ENCODE results near the gene ETNK2.

Gene ETNK2

GRCh38 chr1:204154568-204155255 is 2.9 kb upstream of the ETNK2 start:
- Histone ChIP-seq H3K9me3 (ENCODE audit: insufficient read depth, low read depth, low read length) (no peaks in the 10 kb centered on the region), H3K4me3 (ENCODE audit: low read length) (no peak overlapping the region), H3K9ac (ENCODE audit: low read depth, low read length) (no peak overlapping the region), H3K27me3 (ENCODE audit: insufficient read depth, low read length) (peaks cover 19% of the 10 kb centered on the region), H3K36me3 (ENCODE audit: insufficient read depth, low read length) (no peaks in the 10 kb centered on the region), H3K27ac (ENCODE audit: low read depth, low read length) (no peak overlapping the region), H3K4me1 (ENCODE audit: insufficient read depth, low read length) (peaks cover 6% of the 10 kb centered on the region; the same call in 1 of the 2 replicates)
- WGBS, result 94% methylated on average over 15 of the region's 15 CpGs

- Histone ChIP-seq H3K4me1 (ENCODE audit: insufficient read depth, low read length) (peaks cover 8% of the 10 kb centered on the region; the same call in 1 of the 2 replicates), H3K4me3 (ENCODE audit: low read length) (no peak overlapping the region), H3K36me3 (ENCODE audit: insufficient read depth, low read length) (no peaks in the 10 kb centered on the region), H3K27ac (ENCODE audit: low read depth, low read length) (no peak overlapping the region), H3K9me3 (ENCODE audit: insufficient read depth, low read depth, low read length) (no peaks in the 10 kb centered on the region), H3K27me3 (ENCODE audit: insufficient read depth, low read length) (peaks cover 19% of the 10 kb centered on the region), H3K9ac (ENCODE audit: low read depth, low read length) (no peak overlapping the region)
- 92% methylated on average over 5 of the region's 5 CpGs for WGBS
Observed at GRCh38 chr1:204153667-204154066, 1.8 kb upstream of the ETNK2 start.

DNA sequence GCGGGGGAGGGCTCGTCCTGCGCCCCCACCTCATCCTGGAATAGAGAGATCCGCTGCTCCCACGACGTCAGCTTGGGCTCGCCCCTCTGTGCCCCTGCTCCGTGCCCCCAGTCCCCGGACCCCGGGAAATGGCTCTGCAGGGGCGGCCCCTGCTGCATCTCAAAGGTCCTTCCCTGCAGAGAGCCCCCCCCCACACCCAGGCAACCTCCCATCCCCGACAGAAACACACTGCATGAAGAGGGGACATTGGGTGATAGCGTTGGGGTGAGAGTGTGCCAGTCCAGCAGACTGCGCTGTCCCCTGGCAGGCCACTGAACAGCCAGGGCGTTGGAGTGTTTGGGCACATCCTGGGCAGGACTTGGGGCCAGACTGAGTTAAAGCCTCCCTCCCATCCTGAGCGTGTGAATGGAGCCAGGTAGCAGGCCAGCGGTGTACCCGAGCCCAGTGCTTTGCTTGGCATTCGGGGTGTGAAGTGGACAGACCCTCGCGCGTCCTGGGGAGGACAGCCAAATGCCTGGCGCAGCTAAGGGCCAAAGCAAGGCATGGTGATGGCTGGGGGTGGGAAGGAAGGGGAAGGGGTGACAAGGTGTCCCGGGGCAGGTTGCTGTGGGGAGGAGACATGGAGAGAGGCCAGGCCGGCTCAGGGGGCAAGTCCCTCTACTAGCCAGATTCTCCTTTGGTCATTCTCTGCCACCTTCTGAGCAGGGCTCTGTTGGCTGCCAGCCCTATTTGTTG is 633 bp upstream of the ETNK2 start:
- Histone ChIP-seq H3K27ac (ENCODE audit: low read depth, low read length) (no peak overlapping the region), H3K9me3 (ENCODE audit: insufficient read depth, low read depth, low read length) (no peaks in the 10 kb centered on the region), H3K9ac (ENCODE audit: low read depth, low read length) (peak overlapping the region; percentile 38), H3K27me3 (ENCODE audit: insufficient read depth, low read length) (peaks cover 19% of the 10 kb centered on the region), H3K4me1 (ENCODE audit: insufficient read depth, low read length) (peaks cover 19% of the 10 kb centered on the region), H3K36me3 (ENCODE audit: insufficient read depth, low read length) (no peaks in the 10 kb centered on the region), H3K4me3 (ENCODE audit: low read length) (peak overlapping the region; percentile 73)
- WGBS, result 39% methylated on average over 25 of the region's 25 CpGs

DNA sequence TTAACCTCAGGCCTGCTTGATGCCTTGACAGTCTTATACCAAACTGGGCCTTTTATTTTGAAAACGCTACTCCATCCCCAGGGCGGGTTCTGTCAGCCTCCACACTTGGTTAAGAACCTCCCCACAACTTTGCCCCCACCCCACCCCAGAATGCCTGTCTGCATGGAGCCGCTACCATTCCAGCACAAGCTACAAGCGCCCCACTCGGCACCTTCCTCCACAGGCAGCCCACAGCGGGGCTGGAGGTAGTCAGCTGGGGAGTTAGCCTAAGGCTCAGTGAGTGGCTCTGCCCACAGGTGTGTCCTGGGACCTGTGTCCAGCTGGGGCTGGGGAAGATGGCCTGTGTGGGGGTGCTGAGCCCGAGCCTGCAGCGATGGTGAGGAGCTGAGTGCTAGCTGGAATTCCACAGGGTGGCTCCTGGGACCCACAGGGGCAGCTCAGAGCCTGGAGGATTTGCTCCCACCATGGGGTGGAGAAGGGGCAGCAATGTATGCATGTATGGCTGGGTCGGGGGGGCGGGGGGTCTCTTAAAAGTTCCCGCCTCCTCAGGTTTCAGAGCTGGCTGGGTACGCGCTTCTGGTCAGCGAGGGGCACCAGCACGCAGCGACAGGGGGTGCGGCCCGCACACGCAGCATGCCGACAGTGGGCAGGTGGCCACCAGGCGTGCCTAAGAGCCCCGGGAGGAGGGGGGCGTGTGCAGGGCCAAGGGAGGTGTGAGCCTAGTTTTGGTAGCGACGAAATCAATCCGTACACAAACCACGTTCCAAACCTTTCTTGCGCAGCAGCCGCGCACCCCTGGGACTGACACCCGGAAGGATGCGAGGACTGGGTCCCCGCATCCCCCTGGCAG is 917 bp downstream of the ETNK2 start:
- no peaks in the 10 kb centered on the region for H3K36me3 ChIP-seq (ENCODE audit: insufficient read depth, low read length)
- peak overlapping the region; percentile 73 for H3K4me3 ChIP-seq (ENCODE audit: low read length)
- WGBS, result 11% methylated on average over 32 of the region's 33 CpGs
- no peak overlapping the region; the same call in 1 of the 2 replicates for H3K27ac ChIP-seq (ENCODE audit: low read depth, low read length)
- peaks cover 19% of the 10 kb centered on the region for H3K27me3 ChIP-seq (ENCODE audit: insufficient read depth, low read length)
- H3K9me3 ChIP-seq (ENCODE audit: insufficient read depth, low read depth, low read length), result no peaks in the 10 kb centered on the region
- peaks cover 27% of the 10 kb centered on the region for H3K4me1 ChIP-seq (ENCODE audit: insufficient read depth, low read length)
- H3K9ac ChIP-seq (ENCODE audit: low read depth, low read length), result peak overlapping the region; percentile 49; the same call in 1 of the 2 replicates

- H3K36me3 ChIP-seq (ENCODE audit: insufficient read depth, low read length), result no peaks in the 10 kb centered on the region
- 90% methylated on average over 13 of the region's 16 CpGs for WGBS
- H3K27ac ChIP-seq (ENCODE audit: low read depth, low read length), result no peak overlapping the region
- no peaks in the 10 kb centered on the region for H3K9me3 ChIP-seq (ENCODE audit: insufficient read depth, low read depth, low read length)
- H3K4me3 ChIP-seq (ENCODE audit: low read length), result no peak overlapping the region
- peaks cover 19% of the 10 kb centered on the region for H3K27me3 ChIP-seq (ENCODE audit: insufficient read depth, low read length)
- peaks cover 27% of the 10 kb centered on the region for H3K4me1 ChIP-seq (ENCODE audit: insufficient read depth, low read length)
- H3K9ac ChIP-seq (ENCODE audit: low read depth, low read length), result no peak overlapping the region
Observed at GRCh38 chr1:204149635-204150565, 1.9 kb downstream of the ETNK2 start.

DNA sequence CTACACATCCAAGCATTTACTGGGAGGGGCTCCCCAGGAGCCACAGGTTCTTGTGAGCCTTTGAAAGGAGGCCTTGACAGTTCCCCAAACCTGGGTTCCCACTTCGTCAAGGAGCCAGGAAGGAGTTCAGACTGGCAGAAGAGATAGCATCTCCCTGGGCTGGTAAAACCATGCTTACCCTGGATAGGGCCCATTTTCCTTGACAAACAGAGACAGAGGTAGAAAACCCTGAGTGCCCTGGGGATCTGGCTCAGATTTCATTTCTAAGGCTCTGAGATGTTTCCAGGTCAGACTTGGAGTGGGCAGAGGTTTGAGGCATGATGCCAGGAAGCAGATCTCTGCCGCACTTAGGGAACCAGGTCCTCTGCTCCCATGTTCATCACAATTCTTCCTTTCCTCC is 2.7 kb downstream of the ETNK2 start:
- H3K4me1 ChIP-seq (ENCODE audit: insufficient read depth, low read length), result peaks cover 27% of the 10 kb centered on the region
- H3K4me3 ChIP-seq (ENCODE audit: low read length), result no peak overlapping the region
- H3K36me3 ChIP-seq (ENCODE audit: insufficient read depth, low read length), result no peaks in the 10 kb centered on the region
- 95% methylated on average over 2 of the region's 2 CpGs for WGBS
- H3K27ac ChIP-seq (ENCODE audit: low read depth, low read length), result no peak overlapping the region
- peaks cover 19% of the 10 kb centered on the region for H3K27me3 ChIP-seq (ENCODE audit: insufficient read depth, low read length)
- H3K9me3 ChIP-seq (ENCODE audit: insufficient read depth, low read depth, low read length), result no peaks in the 10 kb centered on the region
- no peak overlapping the region for H3K9ac ChIP-seq (ENCODE audit: low read depth, low read length)

- H3K36me3 ChIP-seq (ENCODE audit: insufficient read depth, low read length), result no peaks in the 10 kb centered on the region
- 43% methylated on average over 13 of the region's 13 CpGs for WGBS
- peak overlapping the region; percentile 92 for H3K27ac ChIP-seq (ENCODE audit: low read depth, low read length)
- H3K9me3 ChIP-seq (ENCODE audit: insufficient read depth, low read depth, low read length), result no peaks in the 10 kb centered on the region
- peak overlapping the region; percentile 52; the same call in 1 of the 2 replicates for H3K9ac ChIP-seq (ENCODE audit: low read depth, low read length)
- H3K27me3 ChIP-seq (ENCODE audit: insufficient read depth, low read length), result peaks cover 15% of the 10 kb centered on the region
- H3K4me1 ChIP-seq (ENCODE audit: insufficient read depth, low read length), result peaks cover 25% of the 10 kb centered on the region
- H3K4me3 ChIP-seq (ENCODE audit: low read length), result peak overlapping the region; percentile 13; the same call in 1 of the 2 replicates
Observed at GRCh38 chr1:204147406-204148383, 4.1 kb downstream of the ETNK2 start.

DNA sequence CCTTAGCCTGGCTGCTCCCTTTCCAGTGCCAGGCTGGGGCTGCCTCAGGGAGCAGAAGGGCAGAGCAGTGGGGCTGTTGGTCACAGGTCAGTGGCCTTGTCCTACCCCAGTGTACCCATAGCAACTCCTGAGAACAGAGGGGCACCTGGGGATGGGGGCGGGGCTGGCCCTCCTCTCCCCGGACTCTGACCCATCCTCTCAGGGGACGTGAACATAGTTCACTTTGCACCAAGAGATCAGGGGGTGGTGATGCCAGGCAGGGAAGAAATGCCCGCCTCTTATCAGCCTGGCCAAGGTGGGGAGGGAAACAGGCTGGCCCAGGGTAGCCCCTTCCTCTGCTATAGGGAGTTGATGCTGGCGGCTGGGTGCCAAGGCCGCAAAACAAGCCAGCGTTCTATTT is 4.9 kb downstream of the ETNK2 start:
- Histone ChIP-seq H3K27ac (ENCODE audit: low read depth, low read length) (peak overlapping the region; percentile 92; the same call in 1 of the 2 replicates), H3K4me1 (ENCODE audit: insufficient read depth, low read length) (peaks cover 22% of the 10 kb centered on the region), H3K4me3 (ENCODE audit: low read length) (peak overlapping the region; percentile 9; the same call in 1 of the 2 replicates), H3K36me3 (ENCODE audit: insufficient read depth, low read length) (no peaks in the 10 kb centered on the region), H3K9ac (ENCODE audit: low read depth, low read length) (no peak overlapping the region), H3K9me3 (ENCODE audit: insufficient read depth, low read depth, low read length) (no peaks in the 10 kb centered on the region), H3K27me3 (ENCODE audit: insufficient read depth, low read length) (peaks cover 12% of the 10 kb centered on the region)
- WGBS, result 78% methylated on average over 7 of the region's 7 CpGs

- H3K9me3 ChIP-seq (ENCODE audit: insufficient read depth, low read depth, low read length), result no peaks in the 10 kb centered on the region
- H3K27me3 ChIP-seq (ENCODE audit: insufficient read depth, low read length), result peaks cover 7% of the 10 kb centered on the region
- H3K4me3 ChIP-seq (ENCODE audit: low read length), result no peak overlapping the region
- 94% methylated on average over 6 of the region's 6 CpGs for WGBS
- H3K27ac ChIP-seq (ENCODE audit: low read depth, low read length), result no peak overlapping the region
- H3K4me1 ChIP-seq (ENCODE audit: insufficient read depth, low read length), result peaks cover 22% of the 10 kb centered on the region
- H3K9ac ChIP-seq (ENCODE audit: low read depth, low read length), result no peak overlapping the region
- H3K36me3 ChIP-seq (ENCODE audit: insufficient read depth, low read length), result no peaks in the 10 kb centered on the region
Observed at GRCh38 chr1:204146309-204146708, 5.5 kb downstream of the ETNK2 start.

Measured in HUES64 (cell line).